RWPE1 (cell line): ENCODE data around the gene ETNK1.

ENCODE experiments used
- CTCF ChIA-PET: fragments of 350-600 bp; sonication (Branson Sonifier 250); formaldehyde crosslinking; extraction: SDS; loops from one replicate; lab custom pipeline; 2021; lab: Yijun Ruan, JAX
- POLR2A ChIA-PET: fragments of 400-600 bp; formaldehyde crosslinking; extraction: SDS; loops from one replicate; lab custom pipeline; 2020; ENCODE audit warnings: antibody characterized with exemption; ENCODE audit not compliant: low non-redundant PET; lab: Yijun Ruan, JAX
- DNase-seq: peaks from one replicate; pipeline ENCODE4 v3.0.0; 2012; ENCODE audit warnings: low spot score
- H3K27ac ChIP-seq: fragments of 450-650 bp; 2 replicates; pipeline ENCODE4 v1.5.1; 2017
- CTCF ChIP-seq: fragments of 450-650 bp; conservative IDR thresholded peaks from 2 replicates; pipeline ENCODE4 v1.5.1; 2017; ENCODE audit warnings: low read depth, mild to moderate bottlenecking

ETNK1 gene

DNA sequence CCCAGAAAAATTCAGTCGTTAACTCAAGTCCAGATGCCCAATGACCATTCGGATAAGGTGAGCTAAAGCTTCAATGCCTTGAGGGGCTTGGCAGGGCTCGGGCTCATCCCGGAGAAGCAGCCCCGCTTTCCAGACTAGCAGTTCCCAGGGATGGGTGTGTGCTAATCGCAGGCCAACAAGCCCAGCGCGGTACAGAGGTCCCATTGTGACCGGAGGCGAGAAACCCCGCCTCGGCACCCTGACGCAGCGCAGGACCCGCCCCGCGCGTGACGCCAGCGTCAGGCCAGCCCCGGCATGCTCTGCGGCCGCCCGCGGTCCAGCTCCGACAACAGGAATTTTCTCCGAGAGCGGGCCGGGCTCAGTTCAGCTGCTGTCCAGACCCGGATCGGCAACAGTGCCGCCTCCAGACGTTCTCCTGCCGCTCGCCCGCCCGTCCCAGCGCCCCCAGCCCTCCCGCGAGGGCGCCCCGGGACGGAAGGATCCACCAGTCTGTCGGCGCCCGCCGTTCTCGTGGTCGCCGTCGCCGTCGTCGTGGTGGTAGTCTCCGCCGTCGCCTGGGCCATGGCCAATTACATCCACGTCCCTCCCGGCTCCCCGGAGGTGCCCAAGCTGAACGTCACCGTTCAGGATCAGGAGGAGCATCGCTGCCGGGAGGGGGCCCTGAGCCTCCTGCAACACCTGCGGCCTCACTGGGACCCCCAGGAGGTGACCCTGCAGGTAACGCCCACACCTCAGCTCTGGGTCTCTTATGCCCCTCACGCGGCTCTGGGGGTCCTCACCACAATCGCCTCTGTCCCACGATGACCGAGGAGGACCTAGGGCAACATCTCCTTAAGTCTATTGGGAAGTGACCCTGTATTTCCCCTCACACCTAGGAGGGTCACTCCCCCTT lies at the start of gene ETNK1:
Gene ETNK1 (plus strand): TSS at position 302 of the 892 bp plus-strand sequence. CDS start 260 bp downstream, at position 562.
- ChIA-PET POLR2A (no interaction called here), CTCF (interaction anchor here (0.8 kb wide), 1 partner anchor 149 kb away, joined by 3 read pairs; no protein-coding TSS in a partner anchor)
- TF ChIP-seq CTCF: no peak
- H3K27ac ChIP-seq: peak within 1 kb of the TSS; percentile 89
- DNase-seq: peak; percentile 77

GRCh38 chr12:22576065-22576464 lies 48.9 kb upstream of the ETNK1 start:
- no peak overlapping the region for H3K27ac ChIP-seq
- POLR2A ChIA-PET: no interaction called here

GRCh38 chr12:22576473-22576872 lies 48.5 kb upstream of the ETNK1 start:
- POLR2A ChIA-PET: no interaction called here
- H3K27ac ChIP-seq: no peak overlapping the region
- CTCF ChIA-PET: interaction anchor here (0.7 kb wide), 1 partner anchor 25 kb away, joined by 3 read pairs; no protein-coding TSS in a partner anchor
- DNase-seq: no peak
- no peak for TF ChIP-seq CTCF

More at GRCh38 chr12:22576065-22576464, 48.9 kb upstream of the ETNK1 start:
- CTCF ChIA-PET: interaction anchor here (0.7 kb wide), 1 partner anchor 25 kb away, joined by 3 read pairs; no protein-coding TSS in a partner anchor
- no peak for DNase-seq
- TF ChIP-seq CTCF: no peak

- ChIA-PET CTCF (no interaction called here), POLR2A (no interaction called here)
- DNase-seq: peak; percentile 23
- TF ChIP-seq CTCF: no peak
- H3K27ac ChIP-seq: no peak overlapping the region
These were observed 47.3 kb upstream of the ETNK1 start for GRCh38 chr12:22577667-22578066.

DNA sequence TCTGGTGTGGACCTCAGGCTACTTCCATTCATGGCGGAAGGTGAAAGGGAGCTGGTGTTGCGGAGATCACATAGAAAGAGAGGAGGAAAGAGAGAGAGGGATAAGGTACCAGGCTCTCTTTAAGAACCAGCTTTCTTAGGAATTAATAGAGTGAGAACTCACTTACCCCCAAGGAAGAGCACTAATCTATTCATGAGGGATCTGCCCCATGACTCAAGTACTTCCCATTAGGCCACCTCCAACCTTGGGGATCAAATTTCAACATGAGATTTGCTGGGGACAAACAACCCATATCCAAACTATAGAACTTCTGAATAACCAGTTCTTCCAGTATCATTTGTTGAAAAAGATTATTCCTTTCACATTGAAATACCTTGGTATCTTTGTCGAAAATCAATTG lies 46.6 kb upstream of the ETNK1 start:
- TF ChIP-seq CTCF: no peak
- CTCF ChIA-PET: no interaction called here
- POLR2A ChIA-PET: no interaction called here
- no peak for DNase-seq
- H3K27ac ChIP-seq: no peak overlapping the region

GRCh38 chr12:22588817-22589216 lies 36.2 kb upstream of the ETNK1 start:
- no peak for DNase-seq
- TF ChIP-seq CTCF: no peak
- POLR2A ChIA-PET: no interaction called here
- CTCF ChIA-PET: interaction anchor here (0.8 kb wide), 1 partner anchor 426 kb away, joined by 3 read pairs; no protein-coding TSS in a partner anchor
- H3K27ac ChIP-seq: no peak overlapping the region
